Suprapubic skin (tissue), 4 donors: ENCODE results near the gene FAM78B. TPM values are rescaled to one million over a fixed set of nuclear protein-coding genes. Genes with fewer than 3 reads are reported as not detected.

Experiments used
- DNase-seq, 2 donors: peaks; one replicate each; pipeline ENCODE4 v3.0.0-alpha.2; 2019; ENCODE audit warnings: low spot score in 2 of 2
- H3K27ac ChIP-seq: fragments of 200-600 bp; sonication (generic); one replicate; pipeline ENCODE4 v1.5.1; 2019
- H3K27me3 ChIP-seq: fragments of 200-600 bp; sonication (generic); one replicate; pipeline ENCODE4 v1.5.1; 2019
- H3K36me3 ChIP-seq: fragments of 200-600 bp; sonication (generic); one replicate; pipeline ENCODE4 v1.5.1; 2019
- H3K4me1 ChIP-seq: fragments of 200-600 bp; sonication (generic); one replicate; pipeline ENCODE4 v1.5.1; 2019
- H3K4me3 ChIP-seq: fragments of 200-600 bp; sonication (generic); one replicate; pipeline ENCODE4 v1.5.1; 2019; ENCODE audit warnings: mild to moderate bottlenecking
- H3K9me3 ChIP-seq: fragments of 200-600 bp; sonication (generic); one replicate; pipeline ENCODE4 v1.5.1; 2019
- CTCF ChIP-seq, 2 donors: fragments of 200-600 bp in 1 of 2; fragments of 450-650 bp in 1 of 2; sonication (generic) in 1 of 2; IDR thresholded peaks; one replicate each; pipeline ENCODE4 v1.5.1; 2016 to 2019; ENCODE audit warnings: antibody characterized with exemption in 2 of 2, mild to moderate bottlenecking in 1 of 2, moderate library complexity in 1 of 2
- EP300 ChIP-seq: sonication (generic); formaldehyde crosslinking; IDR thresholded peaks from one replicate; pipeline ENCODE4 v1.6.1; 2017; ENCODE audit warnings: antibody characterized with exemption
- POLR2A ChIP-seq, 2 donors: fragments of 450-650 bp; IDR thresholded peaks; one replicate each; pipeline ENCODE4 v1.6.1; 2017; ENCODE audit warnings: antibody characterized with exemption in 2 of 2, mild to moderate bottlenecking in 2 of 2, moderate library complexity in 2 of 2
- POLR2AphosphoS5 ChIP-seq, 3 donors: sonication (generic); formaldehyde crosslinking; IDR thresholded peaks; one replicate each; pipeline ENCODE4 v1.6.1; 2017; ENCODE audit warnings: antibody characterized with exemption in 3 of 3
- WGBS: methylation state at CpG from one replicate; pipeline ENCODE4 v1.1.5; 2018; 5-methylcytosine and 5-hydroxymethylcytosine counted together
- total RNA-seq, 4 donors: library from RNA; depleted of rRNA; stranded (reverse); fragments of >200 nt; gene quantifications; one replicate each; pipeline ENCODE4 v1.1.0, GENCODE V29; 2016

The FAM78B gene
- total RNA-seq, 4 donors from 2014 or later, result 0.72 to 1.9 (median 1.3) TPM

- DNase-seq, result no peak
- Histone ChIP-seq H3K27me3 (no peaks in the 10 kb centered on the region), H3K27ac (no peak overlapping the region), H3K36me3 (no peaks in the 10 kb centered on the region), H3K4me1 (no peaks in the 10 kb centered on the region), H3K4me3 (no peak overlapping the region), H3K9me3 (no peaks in the 10 kb centered on the region)
- TF ChIP-seq CTCF (IDR thresholded peaks at IDR 0.05) (no peak), EP300 (no peak), POLR2AphosphoS5 (IDR thresholded peaks at IDR 0.05) (no peak), POLR2A (IDR thresholded peaks at IDR 0.05) (no peak)
Observed at GRCh38 chr1:166066107-166066506, 100.7 kb downstream of the FAM78B start.

GRCh38 chr1:166064951-166065350 lies 101.8 kb downstream of the FAM78B start:
- no peaks in the 10 kb centered on the region for H3K27me3 ChIP-seq
- no peak for TF ChIP-seq CTCF (IDR thresholded peaks at IDR 0.05)
- no peak for TF ChIP-seq POLR2AphosphoS5 (IDR thresholded peaks at IDR 0.05)
- TF ChIP-seq EP300, result no peak
- no peak for TF ChIP-seq POLR2A (IDR thresholded peaks at IDR 0.05)
- no peak overlapping the region for H3K4me3 ChIP-seq
- 82% methylated on average over 1 of the region's 1 CpG for WGBS
- no peak for DNase-seq
- H3K36me3 ChIP-seq, result no peaks in the 10 kb centered on the region
- no peaks in the 10 kb centered on the region for H3K4me1 ChIP-seq
- no peaks in the 10 kb centered on the region for H3K9me3 ChIP-seq
- H3K27ac ChIP-seq, result no peak overlapping the region

GRCh38 chr1:166064313-166064926 lies 102.4 kb downstream of the FAM78B start:
- Histone ChIP-seq H3K4me3 (no peak overlapping the region), H3K9me3 (no peaks in the 10 kb centered on the region), H3K27me3 (no peaks in the 10 kb centered on the region), H3K4me1 (no peaks in the 10 kb centered on the region), H3K36me3 (no peaks in the 10 kb centered on the region), H3K27ac (no peak overlapping the region)
- 66% methylated on average over 3 of the region's 4 CpGs for WGBS
- no peak for TF ChIP-seq POLR2A (IDR thresholded peaks at IDR 0.05)
- TF ChIP-seq POLR2AphosphoS5 (IDR thresholded peaks at IDR 0.05), result no peak
- TF ChIP-seq CTCF (IDR thresholded peaks at IDR 0.05), result no peak
- no peak for TF ChIP-seq EP300
- no peak for DNase-seq

GRCh38 chr1:166063701-166064100 lies 103.1 kb downstream of the FAM78B start:
- DNase-seq, result no peak
- no peaks in the 10 kb centered on the region for H3K9me3 ChIP-seq
- no peak for TF ChIP-seq POLR2A (IDR thresholded peaks at IDR 0.05)
- no peak for TF ChIP-seq POLR2AphosphoS5 (IDR thresholded peaks at IDR 0.05)
- TF ChIP-seq EP300, result no peak
- no peak for TF ChIP-seq CTCF (IDR thresholded peaks at IDR 0.05)
- no peak overlapping the region for H3K27ac ChIP-seq
- WGBS, result 37% methylated on average over 1 of the region's 1 CpG
- no peaks in the 10 kb centered on the region for H3K27me3 ChIP-seq
- H3K36me3 ChIP-seq, result no peaks in the 10 kb centered on the region
- no peak overlapping the region for H3K4me3 ChIP-seq
- no peaks in the 10 kb centered on the region for H3K4me1 ChIP-seq

- TF ChIP-seq EP300 (no peak), CTCF (IDR thresholded peaks at IDR 0.05) (no peak), POLR2A (IDR thresholded peaks at IDR 0.05) (no peak), POLR2AphosphoS5 (IDR thresholded peaks at IDR 0.05) (no peak)
- 60% methylated on average over 12 of the region's 12 CpGs for WGBS
- H3K4me1 ChIP-seq, result no peaks in the 10 kb centered on the region
- no peak overlapping the region for H3K4me3 ChIP-seq
- no peaks in the 10 kb centered on the region for H3K9me3 ChIP-seq
- H3K27me3 ChIP-seq, result no peaks in the 10 kb centered on the region
- H3K36me3 ChIP-seq, result no peaks in the 10 kb centered on the region
- H3K27ac ChIP-seq, result no peak overlapping the region
- no peak for DNase-seq
Observed at GRCh38 chr1:166062421-166063070, 104.3 kb downstream of the FAM78B start.
